AG10803 (cell line): ENCODE data around the gene EXT2.
A peak's percentile ranks its signal among the peaks of the same experiment; 100 is the strongest.

Source experiments
- DNase-seq: peaks from one replicate; pipeline ENCODE4 v3.0.0; 2010; ENCODE audit warnings: low read depth
- H3K4me3 ChIP-seq: 2 replicates; pipeline ENCODE4 v1.5.1; 2011; ENCODE audit warnings: mild to moderate bottlenecking, low read length, control low read depth
- TF ChIP-seq, protein P1 (sequence below): conservative IDR thresholded peaks from 2 replicates; pipeline ENCODE4 v1.5.1; 2011; ENCODE audit warnings: mild to moderate bottlenecking, low read length, control low read depth, inconsistent platforms

Gene EXT2

DNA sequence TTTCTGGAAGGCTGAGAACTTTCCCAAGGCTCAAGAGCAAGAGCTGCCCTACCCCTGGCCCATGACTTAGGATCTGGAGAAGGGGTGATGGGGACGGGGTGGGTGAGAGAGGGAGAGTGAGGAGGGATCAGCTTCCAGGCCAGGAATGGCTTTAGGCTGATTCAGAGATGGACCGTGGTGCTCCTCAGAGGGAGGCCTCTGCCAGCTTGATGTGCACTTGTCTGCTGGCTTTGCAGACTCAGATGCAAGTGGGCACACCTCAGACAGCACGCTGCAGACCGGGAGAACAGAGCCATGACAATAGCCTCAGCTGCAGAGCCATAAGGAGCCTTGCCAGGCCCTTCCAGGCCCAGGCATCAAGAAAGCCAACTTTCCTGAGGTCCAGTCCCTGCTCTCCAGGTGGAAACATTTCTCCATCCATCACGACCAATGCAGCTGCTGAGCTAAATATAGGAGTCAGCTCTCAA is 173.2 kb downstream of the EXT2 start:
- no peak for DNase-seq
- no peak overlapping the region for H3K4me3 ChIP-seq
- TF ChIP-seq, protein P1, sequence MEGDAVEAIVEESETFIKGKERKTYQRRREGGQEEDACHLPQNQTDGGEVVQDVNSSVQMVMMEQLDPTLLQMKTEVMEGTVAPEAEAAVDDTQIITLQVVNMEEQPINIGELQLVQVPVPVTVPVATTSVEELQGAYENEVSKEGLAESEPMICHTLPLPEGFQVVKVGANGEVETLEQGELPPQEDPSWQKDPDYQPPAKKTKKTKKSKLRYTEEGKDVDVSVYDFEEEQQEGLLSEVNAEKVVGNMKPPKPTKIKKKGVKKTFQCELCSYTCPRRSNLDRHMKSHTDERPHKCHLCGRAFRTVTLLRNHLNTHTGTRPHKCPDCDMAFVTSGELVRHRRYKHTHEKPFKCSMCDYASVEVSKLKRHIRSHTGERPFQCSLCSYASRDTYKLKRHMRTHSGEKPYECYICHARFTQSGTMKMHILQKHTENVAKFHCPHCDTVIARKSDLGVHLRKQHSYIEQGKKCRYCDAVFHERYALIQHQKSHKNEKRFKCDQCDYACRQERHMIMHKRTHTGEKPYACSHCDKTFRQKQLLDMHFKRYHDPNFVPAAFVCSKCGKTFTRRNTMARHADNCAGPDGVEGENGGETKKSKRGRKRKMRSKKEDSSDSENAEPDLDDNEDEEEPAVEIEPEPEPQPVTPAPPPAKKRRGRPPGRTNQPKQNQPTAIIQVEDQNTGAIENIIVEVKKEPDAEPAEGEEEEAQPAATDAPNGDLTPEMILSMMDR: no peak

DNA sequence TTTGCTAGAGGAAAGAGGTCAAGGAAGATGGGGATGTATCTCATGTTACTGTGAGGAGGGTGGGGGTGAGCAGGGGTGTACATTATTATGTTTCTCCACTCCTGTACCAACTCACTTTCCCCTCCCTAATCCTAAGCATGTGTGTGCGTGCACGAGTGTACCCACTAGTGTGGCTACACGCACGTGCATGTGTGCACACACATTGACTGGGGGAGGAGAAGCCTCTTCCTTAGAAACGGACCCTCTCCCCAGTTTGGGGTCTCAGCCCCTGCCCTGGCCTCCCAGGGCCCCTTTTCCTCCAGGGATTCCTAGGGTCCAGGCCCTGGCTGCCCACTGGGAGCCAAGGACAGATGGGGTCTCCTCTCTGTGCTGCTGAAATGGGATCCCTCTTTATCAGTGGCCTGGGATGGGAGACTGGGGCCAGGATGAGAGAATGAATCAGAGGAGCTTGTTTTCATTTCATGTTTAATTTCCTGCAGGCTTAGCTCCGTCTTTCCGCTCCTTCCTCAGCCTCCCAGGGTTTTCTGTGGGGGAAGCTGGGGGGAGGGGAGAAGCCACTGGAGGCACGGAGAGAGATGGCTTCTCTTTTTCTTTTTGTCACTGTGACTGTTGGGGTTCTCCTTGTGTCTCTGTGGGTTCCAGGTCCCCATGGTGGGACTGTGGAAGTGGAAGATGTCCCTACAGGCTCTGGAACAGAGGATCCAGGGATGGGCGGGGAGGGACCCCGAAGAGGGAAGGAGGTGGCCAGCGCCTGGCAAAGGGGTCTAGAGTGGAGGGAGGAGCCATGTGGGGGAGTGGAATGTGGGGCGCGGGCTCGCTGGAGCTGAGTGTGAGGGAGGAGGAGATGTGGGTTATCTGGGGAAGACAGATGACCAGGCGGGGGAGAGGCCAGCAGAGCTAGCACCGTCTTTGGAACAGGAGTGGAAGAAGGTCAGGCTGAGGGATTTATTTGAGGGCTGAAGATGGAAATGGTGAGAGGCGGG is 174.2 kb downstream of the EXT2 start:
- DNase-seq: peak; percentile 20
- TF ChIP-seq, protein P1: no peak
- no peak overlapping the region for H3K4me3 ChIP-seq

DNA sequence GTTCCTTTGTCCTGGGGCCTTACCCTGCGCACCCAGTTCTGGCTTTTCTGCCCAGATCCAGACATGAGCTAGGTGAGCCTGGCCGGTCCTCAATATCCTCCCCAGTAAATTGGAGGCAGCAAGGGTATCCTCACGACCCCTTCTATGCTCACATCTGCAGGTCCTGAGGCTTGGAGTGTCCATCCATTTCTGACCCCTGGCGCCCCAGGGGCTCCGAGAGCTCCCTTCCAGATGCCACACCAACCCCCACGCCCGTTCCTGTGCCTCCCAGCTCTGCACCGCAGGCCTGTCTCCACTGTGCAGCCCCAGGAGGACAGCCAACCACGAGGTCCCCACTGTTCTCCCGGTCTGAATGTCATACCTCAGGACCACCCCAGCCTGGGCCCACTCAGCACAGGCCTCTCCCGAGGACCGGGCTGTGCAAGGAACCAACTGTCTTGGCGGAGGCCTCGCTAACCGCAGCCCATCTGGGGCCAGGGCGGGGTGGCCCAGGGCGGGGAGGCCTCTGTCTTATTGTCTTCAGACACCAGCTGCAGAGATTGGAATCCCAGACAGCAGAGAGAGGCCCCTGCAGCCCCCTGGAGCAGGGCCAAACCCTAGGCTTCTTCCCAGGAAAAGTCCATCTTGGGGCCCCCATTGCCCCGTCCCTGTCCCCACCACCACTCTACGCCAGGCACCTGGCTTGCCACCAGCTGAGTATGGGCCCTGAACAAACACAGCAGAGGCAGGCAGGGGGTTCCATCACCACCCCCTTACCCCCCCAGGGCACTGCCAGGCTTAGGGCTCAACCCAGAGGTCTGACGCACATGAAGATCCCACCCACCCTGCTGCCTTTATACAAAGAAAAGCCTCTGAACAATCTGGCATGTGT is 175.2 kb downstream of the EXT2 start:
- peak; percentile 33 for DNase-seq
- TF ChIP-seq, protein P1: no peak
- H3K4me3 ChIP-seq: no peak overlapping the region

DNA sequence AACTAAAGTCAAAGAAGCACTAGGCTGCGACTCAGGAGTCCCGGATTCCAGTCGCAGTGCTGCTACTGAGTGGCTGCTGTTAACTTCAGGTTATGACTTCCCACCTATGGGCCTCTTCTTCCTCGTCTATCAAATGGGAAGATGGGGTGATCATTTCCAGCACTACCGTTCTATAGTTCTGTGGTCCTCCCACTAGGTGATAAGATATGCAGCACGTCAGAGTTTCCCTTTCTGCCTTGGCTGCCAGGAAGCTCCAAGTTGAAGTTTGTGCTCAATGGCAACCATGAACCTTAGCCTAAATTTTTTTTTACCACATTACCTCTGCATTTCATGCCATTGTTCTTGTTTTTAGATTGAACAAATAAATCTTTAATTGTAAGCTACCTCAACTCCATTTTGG is 175.8 kb downstream of the EXT2 start:
- TF ChIP-seq, protein P1: no peak
- H3K4me3 ChIP-seq: no peak overlapping the region
- no peak for DNase-seq

DNA sequence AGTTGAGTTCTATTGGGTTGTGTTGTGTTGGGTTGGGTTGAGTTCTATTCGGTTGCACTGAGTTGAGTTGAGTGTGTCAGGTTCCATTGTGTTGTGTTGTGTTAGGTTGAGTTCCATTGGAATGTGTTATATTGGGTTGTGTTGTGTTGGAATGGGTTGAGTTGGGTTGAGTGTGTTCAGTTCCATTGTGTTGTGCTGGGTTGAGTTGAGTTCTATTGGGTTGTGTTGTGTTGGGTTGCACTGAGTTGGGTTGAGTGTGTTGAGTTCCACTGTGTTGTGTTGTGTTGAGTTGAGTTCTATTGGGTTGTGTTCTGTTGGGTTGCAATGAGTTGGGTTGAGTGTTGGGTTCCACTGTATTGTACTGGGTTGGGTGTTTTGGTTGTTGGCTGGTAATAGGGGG is 178.9 kb downstream of the EXT2 start:
- no peak for DNase-seq
- no peak overlapping the region for H3K4me3 ChIP-seq
- TF ChIP-seq, protein P1: no peak

DNA sequence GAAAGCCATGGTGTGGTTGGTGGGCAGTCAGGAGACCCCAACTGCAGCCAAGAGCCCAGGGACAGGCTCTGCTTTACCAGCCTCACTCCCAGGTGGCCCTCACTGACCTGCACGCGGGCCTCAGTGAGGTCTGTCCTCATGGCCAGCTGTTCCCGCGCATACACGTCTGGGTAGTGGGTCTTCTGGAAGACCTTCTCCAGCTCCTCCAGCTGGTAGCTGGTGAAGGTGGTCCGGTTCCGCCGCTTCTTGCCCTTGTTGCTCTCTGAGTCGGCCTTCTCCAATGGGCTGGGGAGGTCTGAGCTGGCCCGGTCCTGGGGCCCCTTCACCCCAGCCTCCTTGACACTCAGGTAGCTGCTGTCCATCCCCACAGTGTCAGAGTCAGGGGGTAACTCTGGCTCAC is 179.8 kb downstream of the EXT2 start:
- TF ChIP-seq, protein P1: no peak
- no peak for DNase-seq
- no peak overlapping the region for H3K4me3 ChIP-seq
